ENCODE results near the gene SH3RF2.
"Not testable (repeated sequence)": the region's sequence is repeated elsewhere in the genome, so short reads cannot be mapped to it uniquely, and the experiment has no call there.

SH3RF2 gene

DNA sequence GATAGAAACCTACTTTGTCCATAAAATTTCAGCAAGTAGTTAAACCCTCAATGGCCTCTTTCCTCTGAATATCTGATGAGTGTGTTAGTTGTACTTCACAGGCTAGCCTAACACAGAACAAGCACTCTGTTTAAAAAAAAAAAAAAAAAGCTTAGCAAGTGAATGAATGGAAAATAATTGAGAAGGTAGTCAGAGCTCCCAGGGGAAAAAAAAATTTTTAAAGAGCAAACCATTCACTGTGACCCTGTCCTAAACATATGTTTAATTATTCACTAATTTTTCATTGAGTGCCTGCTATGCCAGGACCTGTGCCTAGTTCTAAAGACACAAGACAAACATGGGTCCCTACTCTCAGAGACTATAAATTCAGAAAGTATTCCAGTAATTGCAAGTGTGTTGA lies 69.3 kb downstream of the SH3RF2 start:
- no peaks in the 10 kb centered on the region for H3K4me1 ChIP-seq (ENCODE audit: control insufficient read depth, insufficient read depth, low read length, unreplicated experiment)
- no peak overlapping the region for H3K27ac ChIP-seq (ENCODE audit: low read depth, low read length)
- H3K36me3 ChIP-seq (ENCODE audit: insufficient read depth, low read length): no peaks in the 10 kb centered on the region

DNA sequence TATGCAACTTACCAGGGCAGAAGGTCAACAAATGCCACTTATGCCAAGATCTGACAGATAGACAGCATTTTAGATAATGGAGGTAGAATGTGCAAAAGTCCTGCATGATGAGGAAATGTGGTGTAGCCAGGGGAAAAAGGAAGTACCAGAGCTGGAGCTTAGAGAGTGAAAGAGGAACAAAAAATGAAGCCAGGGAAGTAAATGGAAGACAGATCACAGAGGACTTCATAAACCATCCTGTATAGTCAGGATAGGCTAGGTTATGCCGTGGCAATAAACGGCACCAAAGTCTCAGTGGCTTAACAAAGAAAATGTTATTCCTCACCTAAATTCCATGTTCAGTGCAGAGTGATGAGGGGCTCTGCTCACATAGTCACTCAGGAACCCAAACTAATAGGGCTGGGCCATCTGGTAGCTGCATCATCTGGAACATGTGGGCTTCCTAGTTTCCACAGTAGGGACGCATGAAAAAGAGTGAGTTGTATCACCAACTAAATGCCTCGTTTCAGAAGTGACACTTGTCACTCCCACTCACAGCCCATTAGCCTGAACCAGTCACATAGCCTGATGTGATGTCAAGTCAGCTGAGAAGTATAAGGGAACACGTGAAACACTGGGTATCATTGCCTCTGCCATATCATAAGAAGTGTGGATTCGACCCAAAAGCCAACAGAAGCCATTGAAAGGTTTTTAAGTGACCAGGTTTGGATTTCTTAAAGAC lies 70.3 kb downstream of the SH3RF2 start:
- H3K36me3 ChIP-seq (ENCODE audit: insufficient read depth, low read length): no peaks in the 10 kb centered on the region
- H3K27ac ChIP-seq (ENCODE audit: low read depth, low read length): no peak overlapping the region
- no peaks in the 10 kb centered on the region for H3K27me3 ChIP-seq (ENCODE audit: insufficient read depth, low read length)
- H3K79me2 ChIP-seq (ENCODE audit: control insufficient read depth, insufficient read depth, low read length, unreplicated experiment): no peaks in the 10 kb centered on the region
- H3K4me1 ChIP-seq (ENCODE audit: control insufficient read depth, insufficient read depth, low read length, unreplicated experiment): no peaks in the 10 kb centered on the region
- no peak overlapping the region for H2AFZ ChIP-seq (ENCODE audit: low read length, unreplicated experiment)
- no peak overlapping the region for H3K4me3 ChIP-seq (ENCODE audit: low read depth, low read length)

More for the DNA sequence above, 69.3 kb downstream of the SH3RF2 start:
- Histone ChIP-seq H2AFZ (ENCODE audit: low read length, unreplicated experiment) (no peak overlapping the region), H3K27me3 (ENCODE audit: insufficient read depth, low read length) (no peaks in the 10 kb centered on the region), H3K79me2 (ENCODE audit: control insufficient read depth, insufficient read depth, low read length, unreplicated experiment) (no peaks in the 10 kb centered on the region), H3K4me3 (ENCODE audit: low read depth, low read length) (no peak overlapping the region)

DNA sequence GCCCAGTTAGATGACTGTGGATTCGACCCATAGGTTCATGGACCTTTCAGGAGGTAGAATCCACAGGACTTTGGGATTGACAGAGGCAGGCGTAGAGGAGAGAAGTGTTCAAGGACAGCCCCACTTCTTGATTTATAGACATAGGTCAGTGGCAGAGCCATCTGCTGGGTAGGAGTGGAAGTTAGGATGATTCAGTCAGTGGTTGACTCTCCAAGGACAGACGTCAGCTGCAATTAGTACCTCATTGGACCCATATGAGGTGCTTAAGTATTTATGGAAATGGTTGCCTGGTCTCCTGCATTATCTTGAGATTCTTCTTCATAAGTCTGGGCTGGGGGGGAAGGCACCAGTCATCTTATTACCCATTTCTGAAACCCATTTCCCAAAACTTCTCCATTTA lies 70.9 kb downstream of the SH3RF2 start:
- Histone ChIP-seq H3K27me3 (ENCODE audit: insufficient read depth, low read length) (no peaks in the 10 kb centered on the region), H3K36me3 (ENCODE audit: insufficient read depth, low read length) (no peaks in the 10 kb centered on the region), H3K4me3 (ENCODE audit: low read depth, low read length) (no peak overlapping the region), H2AFZ (ENCODE audit: low read length, unreplicated experiment) (no peak overlapping the region), H3K79me2 (ENCODE audit: control insufficient read depth, insufficient read depth, low read length, unreplicated experiment) (no peaks in the 10 kb centered on the region), H3K4me1 (ENCODE audit: control insufficient read depth, insufficient read depth, low read length, unreplicated experiment) (no peaks in the 10 kb centered on the region), H3K27ac (ENCODE audit: low read depth, low read length) (no peak overlapping the region)

DNA sequence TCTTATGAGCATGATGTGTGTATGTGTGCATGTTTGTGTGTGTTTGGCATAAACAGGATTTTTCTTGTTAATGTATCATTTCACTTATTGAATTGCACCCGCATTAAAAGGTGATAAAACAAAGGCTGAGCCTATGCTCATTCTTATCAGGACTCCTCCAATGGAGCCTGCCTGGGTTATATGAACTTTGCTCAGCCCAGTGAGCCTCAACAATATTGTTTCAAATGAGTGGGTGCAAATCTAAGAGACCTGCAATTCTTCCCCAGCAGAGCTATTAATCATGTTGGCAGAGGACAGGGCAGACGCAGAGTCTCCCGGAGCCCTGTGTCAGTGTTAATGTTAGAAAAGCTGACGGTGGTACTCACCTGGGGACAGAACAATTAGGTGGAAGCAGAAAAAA lies 71.6 kb downstream of the SH3RF2 start:
- no peaks in the 10 kb centered on the region for H3K27me3 ChIP-seq (ENCODE audit: insufficient read depth, low read length)
- no peaks in the 10 kb centered on the region for H3K4me1 ChIP-seq (ENCODE audit: control insufficient read depth, insufficient read depth, low read length, unreplicated experiment)
- H3K79me2 ChIP-seq (ENCODE audit: control insufficient read depth, insufficient read depth, low read length, unreplicated experiment): no peaks in the 10 kb centered on the region
- no peak overlapping the region for H2AFZ ChIP-seq (ENCODE audit: low read length, unreplicated experiment)
- H3K4me3 ChIP-seq (ENCODE audit: low read depth, low read length): no peak overlapping the region
- no peaks in the 10 kb centered on the region for H3K36me3 ChIP-seq (ENCODE audit: insufficient read depth, low read length)
- no peak overlapping the region for H3K27ac ChIP-seq (ENCODE audit: low read depth, low read length)

DNA sequence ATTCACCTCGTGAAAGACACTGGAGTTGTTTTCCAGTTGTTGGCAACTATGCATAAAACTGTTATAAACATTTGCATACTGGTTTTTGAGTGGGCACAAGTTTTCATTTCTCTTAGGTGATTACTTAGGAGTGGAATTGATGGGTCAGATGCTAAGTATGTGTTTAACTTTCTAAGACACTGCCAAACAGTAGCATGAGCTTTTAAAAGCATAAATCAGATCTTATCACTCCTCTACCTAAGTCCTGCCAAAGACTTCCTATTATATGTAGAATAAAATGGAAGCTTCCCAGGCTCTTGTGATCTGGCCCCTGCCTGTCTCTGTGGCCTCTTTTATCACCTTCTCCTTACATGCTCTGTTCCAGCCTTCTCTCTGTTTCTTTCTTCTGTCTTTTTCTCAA lies 72.6 kb downstream of the SH3RF2 start:
- Histone ChIP-seq H3K79me2 (ENCODE audit: control insufficient read depth, insufficient read depth, low read length, unreplicated experiment) (no peaks in the 10 kb centered on the region), H3K36me3 (ENCODE audit: insufficient read depth, low read length) (no peaks in the 10 kb centered on the region), H3K4me3 (ENCODE audit: low read depth, low read length) (no peak overlapping the region), H3K27me3 (ENCODE audit: insufficient read depth, low read length) (no peaks in the 10 kb centered on the region; the same call in 1 of the 2 replicates), H3K4me1 (ENCODE audit: control insufficient read depth, insufficient read depth, low read length, unreplicated experiment) (no peaks in the 10 kb centered on the region), H3K27ac (ENCODE audit: low read depth, low read length) (no peak overlapping the region), H2AFZ (ENCODE audit: low read length, unreplicated experiment) (no peak overlapping the region)

DNA sequence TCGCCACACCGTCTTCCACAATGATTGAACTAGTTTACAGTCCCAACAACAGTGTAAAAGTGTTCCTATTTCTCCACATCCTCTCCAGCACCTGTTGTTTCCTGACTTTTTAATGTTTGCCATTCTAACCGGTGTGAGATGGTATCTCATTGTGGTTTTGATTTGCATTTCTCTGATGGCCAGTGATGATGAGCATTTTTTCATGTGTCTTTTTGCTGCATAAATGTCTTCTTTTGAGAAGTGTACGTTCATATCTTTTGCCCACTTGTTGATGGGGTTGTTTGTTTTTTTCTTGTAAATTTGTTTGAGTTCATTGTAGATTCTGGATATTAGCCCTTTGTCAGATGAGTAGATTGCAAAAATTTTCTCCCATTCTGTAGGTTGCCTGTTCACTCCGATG lies 74.1 kb downstream of the SH3RF2 start:
- H3K79me2 ChIP-seq (ENCODE audit: control insufficient read depth, insufficient read depth, low read length, unreplicated experiment); H3K27ac ChIP-seq (ENCODE audit: low read depth, low read length); H3K36me3 ChIP-seq (ENCODE audit: insufficient read depth, low read length); H3K4me3 ChIP-seq (ENCODE audit: low read depth, low read length); H3K4me1 ChIP-seq (ENCODE audit: control insufficient read depth, insufficient read depth, low read length, unreplicated experiment); H3K27me3 ChIP-seq (ENCODE audit: insufficient read depth, low read length); H2AFZ ChIP-seq (ENCODE audit: low read length, unreplicated experiment): not testable (repeated sequence)

DNA sequence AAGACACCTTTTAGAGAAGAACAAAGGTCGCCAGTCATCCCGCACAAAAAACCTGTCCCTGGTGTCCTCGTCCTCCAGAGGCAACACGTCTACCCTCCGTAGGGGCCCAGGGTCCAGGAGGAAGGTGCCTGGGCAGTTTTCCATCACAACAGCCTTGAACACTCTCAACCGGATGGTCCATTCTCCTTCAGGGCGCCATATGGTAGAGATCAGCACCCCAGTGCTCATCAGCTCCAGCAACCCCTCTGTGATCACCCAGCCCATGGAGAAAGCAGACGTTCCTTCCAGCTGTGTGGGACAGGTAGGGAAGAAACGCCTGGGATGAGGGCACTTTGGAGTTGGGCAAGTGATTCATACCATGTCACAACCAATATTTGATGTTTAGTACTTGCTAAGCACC lies 77.4 kb downstream of the SH3RF2 start:
- Histone ChIP-seq H2AFZ (ENCODE audit: low read length, unreplicated experiment) (no peak overlapping the region), H3K4me3 (ENCODE audit: low read depth, low read length) (no peak overlapping the region), H3K27me3 (ENCODE audit: insufficient read depth, low read length) (no peaks in the 10 kb centered on the region; the same call in 1 of the 2 replicates), H3K27ac (ENCODE audit: low read depth, low read length) (no peak overlapping the region), H3K4me1 (ENCODE audit: control insufficient read depth, insufficient read depth, low read length, unreplicated experiment) (no peaks in the 10 kb centered on the region), H3K36me3 (ENCODE audit: insufficient read depth, low read length) (no peaks in the 10 kb centered on the region), H3K79me2 (ENCODE audit: control insufficient read depth, insufficient read depth, low read length, unreplicated experiment) (no peaks in the 10 kb centered on the region)

DNA sequence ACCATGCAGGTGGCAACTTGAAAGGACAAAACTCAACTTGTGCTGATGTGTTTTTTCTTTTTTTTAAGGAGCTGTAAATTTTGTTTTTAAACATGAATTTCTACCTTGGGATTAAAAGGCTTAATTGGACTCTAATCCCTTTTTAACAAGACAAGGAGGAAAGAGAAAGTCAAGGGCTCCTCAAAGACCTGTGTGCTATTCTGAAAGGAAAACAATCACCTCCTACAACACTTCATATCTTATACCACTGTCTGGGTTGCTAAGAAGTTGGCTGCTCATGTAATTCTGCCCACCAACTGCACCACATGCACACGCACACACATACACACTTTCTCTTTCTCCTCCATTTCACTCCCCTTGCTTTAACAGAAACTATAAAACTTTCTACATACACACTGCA lies 78.6 kb downstream of the SH3RF2 start:
- Histone ChIP-seq H2AFZ (ENCODE audit: low read length, unreplicated experiment) (no peak overlapping the region), H3K27me3 (ENCODE audit: insufficient read depth, low read length) (no peaks in the 10 kb centered on the region; the same call in 1 of the 2 replicates), H3K4me3 (ENCODE audit: low read depth, low read length) (no peak overlapping the region), H3K27ac (ENCODE audit: low read depth, low read length) (no peak overlapping the region), H3K79me2 (ENCODE audit: control insufficient read depth, insufficient read depth, low read length, unreplicated experiment) (no peaks in the 10 kb centered on the region), H3K4me1 (ENCODE audit: control insufficient read depth, insufficient read depth, low read length, unreplicated experiment) (no peaks in the 10 kb centered on the region), H3K36me3 (ENCODE audit: insufficient read depth, low read length) (no peaks in the 10 kb centered on the region)

DNA sequence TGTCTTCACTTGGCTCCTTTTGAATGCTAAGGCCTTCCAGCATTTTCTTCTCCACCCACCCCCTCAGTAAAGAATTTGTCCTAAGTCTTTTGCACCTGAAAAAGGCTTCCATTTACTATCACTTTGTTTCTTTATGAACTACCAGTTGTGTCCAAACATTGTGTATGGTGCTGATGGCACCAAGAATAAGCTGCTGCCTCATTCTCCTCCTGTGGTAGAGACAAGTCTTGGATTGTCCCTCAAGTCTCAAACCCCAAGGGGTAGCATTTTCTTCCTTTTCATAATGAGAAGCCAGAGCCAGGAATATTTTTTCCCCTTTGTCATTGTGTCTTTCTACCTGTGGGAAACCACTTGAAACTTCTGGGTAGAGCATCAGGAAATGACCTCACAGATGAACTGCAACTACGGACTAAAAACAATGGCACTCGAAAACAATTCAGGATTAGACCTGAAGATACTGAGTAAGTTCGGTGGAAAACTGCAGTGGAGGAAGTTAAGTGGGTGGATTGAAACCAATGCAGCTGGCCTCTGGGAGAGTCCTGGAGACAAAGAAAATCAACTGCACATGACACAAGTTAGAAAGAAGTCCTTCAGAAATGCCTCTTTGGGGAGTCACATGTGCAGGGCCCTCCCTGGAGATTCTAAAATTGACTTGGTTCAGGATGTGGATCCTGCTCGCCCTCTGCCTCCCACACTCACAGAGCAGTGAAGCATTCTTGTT lies 80.5 kb downstream of the SH3RF2 start:
- H3K4me1 ChIP-seq (ENCODE audit: control insufficient read depth, insufficient read depth, low read length, unreplicated experiment): no peaks in the 10 kb centered on the region
- H3K27me3 ChIP-seq (ENCODE audit: insufficient read depth, low read length): no peaks in the 10 kb centered on the region; the same call in 1 of the 2 replicates
- no peak overlapping the region for H3K4me3 ChIP-seq (ENCODE audit: low read depth, low read length)
- H3K36me3 ChIP-seq (ENCODE audit: insufficient read depth, low read length): no peaks in the 10 kb centered on the region
- H3K79me2 ChIP-seq (ENCODE audit: control insufficient read depth, insufficient read depth, low read length, unreplicated experiment): no peaks in the 10 kb centered on the region
- H3K27ac ChIP-seq (ENCODE audit: low read depth, low read length): no peak overlapping the region
- H2AFZ ChIP-seq (ENCODE audit: low read length, unreplicated experiment): no peak overlapping the region

DNA sequence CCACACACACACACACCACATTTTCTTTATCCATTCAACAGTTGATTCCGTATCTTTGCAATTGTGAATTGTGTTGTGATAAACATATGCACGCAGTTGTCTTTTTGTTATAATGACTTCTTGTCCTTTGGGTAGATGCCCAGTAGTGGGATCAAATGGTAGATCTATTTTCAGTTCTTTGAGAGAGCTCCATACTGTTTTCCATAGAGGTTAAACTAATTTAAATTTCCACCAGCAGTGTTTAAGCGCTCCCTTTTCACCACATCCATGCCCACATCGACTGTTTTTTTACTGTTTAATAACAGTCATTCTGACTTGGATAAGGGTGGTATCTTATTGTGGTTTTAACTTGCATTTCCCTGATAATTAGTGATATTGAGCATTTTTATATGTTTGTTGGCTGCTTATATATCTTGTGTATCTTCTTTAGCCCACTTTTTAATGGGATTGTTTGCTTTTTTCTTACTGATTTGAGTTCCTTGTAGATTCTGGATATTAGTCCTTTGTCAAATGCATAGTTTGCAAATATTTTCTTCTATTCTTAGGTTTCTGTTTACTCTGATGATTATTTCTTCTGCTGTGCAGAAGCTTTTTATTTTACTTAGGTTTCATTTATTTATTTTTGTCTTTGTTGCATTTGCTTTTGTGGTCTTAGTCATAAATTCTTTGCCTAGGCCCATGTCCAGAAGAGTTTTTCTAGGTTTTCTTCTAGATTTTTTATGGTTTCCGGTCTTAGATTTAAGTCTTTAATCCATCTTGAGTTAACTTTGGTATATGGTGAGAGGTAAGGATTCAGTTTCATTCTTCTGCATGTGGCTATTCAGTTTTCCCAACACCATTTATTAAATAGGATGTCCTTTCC lies 82.4 kb downstream of the SH3RF2 start:
- no peaks in the 10 kb centered on the region for H3K79me2 ChIP-seq (ENCODE audit: control insufficient read depth, insufficient read depth, low read length, unreplicated experiment)
- no peaks in the 10 kb centered on the region for H3K36me3 ChIP-seq (ENCODE audit: insufficient read depth, low read length)
- no peak overlapping the region for H3K27ac ChIP-seq (ENCODE audit: low read depth, low read length)
- no peaks in the 10 kb centered on the region for H3K4me1 ChIP-seq (ENCODE audit: control insufficient read depth, insufficient read depth, low read length, unreplicated experiment)
- H3K4me3 ChIP-seq (ENCODE audit: low read depth, low read length): no peak overlapping the region
- H2AFZ ChIP-seq (ENCODE audit: low read length, unreplicated experiment): no peak overlapping the region
- H3K27me3 ChIP-seq (ENCODE audit: insufficient read depth, low read length): no peaks in the 10 kb centered on the region
